Loucy (cell line): ENCODE data around the gene SORCS2.

Experiments
- EZH2phosphoT487 ChIP-seq: fragments of 200-600 bp; IDR thresholded peaks from 2 replicates; pipeline ENCODE4 v1.6.1; 2018; ENCODE audit warnings: antibody characterized with exemption, mild to moderate bottlenecking, moderate library complexity, borderline replicate concordance
- TF ChIP-seq, protein P1 (sequence below): fragments of 200-600 bp; sonication (generic); conservative IDR thresholded peaks from 2 replicates; pipeline ENCODE4 v1.5.1; 2014; ENCODE audit warnings: mild to moderate bottlenecking, antibody characterized with exemption, low read length

DNA sequence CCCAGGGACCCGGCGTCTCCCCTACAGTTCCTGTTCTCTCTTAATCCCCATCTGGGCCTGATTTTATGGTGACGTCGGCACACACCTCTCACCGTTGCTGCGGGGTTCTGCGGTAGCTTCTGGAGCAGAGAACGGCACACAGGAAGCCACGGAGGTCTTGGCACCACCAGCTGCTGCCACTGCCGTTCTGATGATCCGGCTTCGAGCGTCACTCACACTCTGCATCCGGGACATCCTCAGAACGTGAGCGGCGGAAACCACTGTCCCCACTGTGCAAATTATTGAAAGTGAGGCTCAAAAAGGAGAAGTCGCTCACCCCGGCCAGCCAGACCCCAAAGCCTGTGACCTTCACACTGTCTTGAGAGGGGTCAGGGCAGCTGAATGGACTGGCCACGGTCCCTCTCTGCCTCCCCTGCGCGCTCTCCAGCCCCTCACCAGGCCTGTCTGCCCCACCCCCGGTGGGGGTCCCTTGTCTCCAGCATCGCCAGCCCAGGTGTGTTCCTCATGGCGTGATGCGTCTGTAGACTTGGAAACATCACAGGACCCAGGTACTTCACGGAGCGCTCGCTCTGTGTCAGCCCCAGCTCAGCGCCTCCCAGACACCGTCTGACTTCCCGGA is 546.2 kb downstream of the SORCS2 start:
- TF ChIP-seq, protein P1, sequence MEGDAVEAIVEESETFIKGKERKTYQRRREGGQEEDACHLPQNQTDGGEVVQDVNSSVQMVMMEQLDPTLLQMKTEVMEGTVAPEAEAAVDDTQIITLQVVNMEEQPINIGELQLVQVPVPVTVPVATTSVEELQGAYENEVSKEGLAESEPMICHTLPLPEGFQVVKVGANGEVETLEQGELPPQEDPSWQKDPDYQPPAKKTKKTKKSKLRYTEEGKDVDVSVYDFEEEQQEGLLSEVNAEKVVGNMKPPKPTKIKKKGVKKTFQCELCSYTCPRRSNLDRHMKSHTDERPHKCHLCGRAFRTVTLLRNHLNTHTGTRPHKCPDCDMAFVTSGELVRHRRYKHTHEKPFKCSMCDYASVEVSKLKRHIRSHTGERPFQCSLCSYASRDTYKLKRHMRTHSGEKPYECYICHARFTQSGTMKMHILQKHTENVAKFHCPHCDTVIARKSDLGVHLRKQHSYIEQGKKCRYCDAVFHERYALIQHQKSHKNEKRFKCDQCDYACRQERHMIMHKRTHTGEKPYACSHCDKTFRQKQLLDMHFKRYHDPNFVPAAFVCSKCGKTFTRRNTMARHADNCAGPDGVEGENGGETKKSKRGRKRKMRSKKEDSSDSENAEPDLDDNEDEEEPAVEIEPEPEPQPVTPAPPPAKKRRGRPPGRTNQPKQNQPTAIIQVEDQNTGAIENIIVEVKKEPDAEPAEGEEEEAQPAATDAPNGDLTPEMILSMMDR, result no peak
- no peak for TF ChIP-seq EZH2phosphoT487
